HCT116 (cell line): ENCODE measurements around the gene REPS2. TPM values are rescaled to one million over a fixed set of nuclear protein-coding genes. Genes with fewer than 3 reads are reported as not detected.

Source experiments
- ATAC-seq: fragments of 200-7000 bp; cut with Tn5 transposase; 2 replicates; pipeline ENCODE4 v1.9.1; 2020; ENCODE audit warnings: mild to moderate bottlenecking, moderate library complexity
- BruUV-seq: library from RNA; stranded (reverse); fragments of 400-500 nt; replicated peaks from 2 replicates; lab custom pipeline; 2021; lab: Mats Ljungman, UMichigan
- CTCF ChIA-PET: fragments of 300-600 bp; sonication (Branson Sonifier 250); formaldehyde crosslinking; loops from one replicate; lab custom pipeline; 2021; ENCODE audit warnings: antibody characterized with exemption; lab: Charles Lee
- POLR2A ChIA-PET: fragments of 300-600, 350-600 bp; sonication (Branson Sonifier 250); formaldehyde crosslinking; loops from one replicate; lab custom pipeline; 2021; ENCODE audit warnings: antibody characterized with exemption; lab: Charles Lee
- RAD21 ChIA-PET, 2 experiments: fragments of 300-600 bp; sonication (Branson Sonifier 250); formaldehyde crosslinking; loops; one replicate each; lab custom pipeline; 2023; ENCODE audit warnings: low total read pairs in 2 of 2; ENCODE audit not compliant: uncharacterized antibody in 2 of 2, unreplicated experiment in 2 of 2, low non-redundant PET in 1 of 2; lab: Charles Lee
- DNase-seq: peaks from one replicate; pipeline ENCODE4 v3.0.0-alpha.2; 2010; ENCODE audit warnings: low read depth, low spot score
- H2AFZ ChIP-seq: fragments of 200-600 bp; shearing (Covaris generic), sonication (generic); 2 replicates; pipeline ENCODE4 v1.6.1; 2017; ENCODE audit warnings: low read depth, mixed run types, mixed read lengths, antibody characterized with exemption, low read length; ENCODE audit not compliant: poor library complexity, severe bottlenecking
- H3K27ac ChIP-seq: 2 replicates; pipeline ENCODE4 v1.5.1; 2012; ENCODE audit warnings: low read depth, low read length
- H3K27me3 ChIP-seq: fragments of 200-600 bp; sonication (generic); 2 replicates; pipeline ENCODE4 v1.6.1; 2016; ENCODE audit warnings: mixed run types, low read length, mixed read lengths; ENCODE audit not compliant: insufficient read depth
- H3K36me3 ChIP-seq, 2 experiments: fragments of 200-500 bp in 1 of 2; fragments of 200-600 bp in 1 of 2; sonication (Bioruptor generic) in 1 of 2; sonication (generic) in 1 of 2; 2 replicates each; pipeline versions ENCODE4 v1.5.1 to v1.6.1; 2014 to 2016; ENCODE audit warnings: low read length in 2 of 2, inconsistent platforms in 1 of 2, mixed read lengths in 1 of 2, mixed run types in 1 of 2; ENCODE audit not compliant: insufficient read depth in 2 of 2, control insufficient read depth in 1 of 2
- H3K4me1 ChIP-seq, 2 experiments: fragments of 200-600 bp in 1 of 2; sonication (generic) in 1 of 2; 2 replicates each; pipeline versions ENCODE4 v1.5.1 to v1.6.1; 2012 to 2017; ENCODE audit warnings: low read length in 2 of 2, inconsistent platforms in 1 of 2, mild to moderate bottlenecking in 1 of 2, mixed read lengths in 1 of 2, mixed run types in 1 of 2, moderate library complexity in 1 of 2; ENCODE audit not compliant: insufficient read depth in 2 of 2, control insufficient read depth in 1 of 2
- H3K4me2 ChIP-seq: fragments of 200-600 bp; sonication (generic); 2 replicates; pipeline ENCODE4 v1.6.1; 2017; ENCODE audit warnings: mixed run types, low read length, mixed read lengths
- H3K4me3 ChIP-seq, 2 experiments: fragments of 200-600 bp in 1 of 2; sonication (generic) in 1 of 2; replicated peaks in 1 of 2; 2 replicates each; pipeline ENCODE4 v1.5.1; 2011 to 2016; ENCODE audit warnings: low read length in 2 of 2, control low read depth in 1 of 2, low read depth in 1 of 2, mild to moderate bottlenecking in 1 of 2, mixed read lengths in 1 of 2, mixed run types in 1 of 2
- H3K79me2 ChIP-seq: fragments of 200-600 bp; sonication (generic); 2 replicates; pipeline ENCODE4 v1.6.1; 2017; ENCODE audit warnings: mild to moderate bottlenecking, mixed run types, low read length, moderate library complexity, mixed read lengths; ENCODE audit not compliant: insufficient read depth
- H3K9ac ChIP-seq: fragments of 200-600 bp; sonication (generic); 2 replicates; pipeline ENCODE4 v1.6.1; 2016; ENCODE audit warnings: low read length, mixed read lengths
- H3K9me2 ChIP-seq: fragments of 200-600 bp; sonication (generic), shearing (Covaris generic); 2 replicates; pipeline ENCODE4 v1.6.1; 2017; ENCODE audit warnings: mixed run types, mild to moderate bottlenecking, moderate library complexity; ENCODE audit not compliant: insufficient read depth
- H3K9me3 ChIP-seq, 2 experiments: fragments of 200-500 bp in 1 of 2; fragments of 200-600 bp in 1 of 2; sonication (Bioruptor generic) in 1 of 2; sonication (generic) in 1 of 2; 2 replicates each; pipeline ENCODE4 v1.6.1; 2014 to 2017; ENCODE audit warnings: low read length in 2 of 2, mixed read lengths in 2 of 2, inconsistent platforms in 1 of 2, low read depth in 1 of 2, mild to moderate bottlenecking in 1 of 2, mixed run types in 1 of 2, moderate library complexity in 1 of 2; ENCODE audit not compliant: control insufficient read depth in 1 of 2, insufficient read depth in 1 of 2
- H4K20me1 ChIP-seq: fragments of 200-600 bp; sonication (generic), shearing (Covaris generic); 2 replicates; pipeline ENCODE4 v1.6.1; 2017; ENCODE audit warnings: mixed run types, mild to moderate bottlenecking, moderate library complexity; ENCODE audit not compliant: insufficient read depth
- CBX3 ChIP-seq: IDR thresholded peaks from 2 replicates; pipeline ENCODE4 v1.6.1; 2012; ENCODE audit warnings: low read depth
- EGR1 ChIP-seq: IDR thresholded peaks from 2 replicates; pipeline ENCODE4 v1.6.1; 2012; ENCODE audit warnings: low read depth
- ELF1 ChIP-seq: IDR thresholded peaks from 2 replicates; pipeline ENCODE4 v1.6.1; 2012; ENCODE audit warnings: low read depth, borderline replicate concordance
- RAD21 ChIP-seq: IDR thresholded peaks from 2 replicates; pipeline ENCODE4 v1.6.1; 2012; ENCODE audit warnings: low read depth, mild to moderate bottlenecking
- SIN3A ChIP-seq: IDR thresholded peaks from 2 replicates; pipeline ENCODE4 v1.6.1; 2012; ENCODE audit warnings: low read depth
- SRF ChIP-seq: IDR thresholded peaks from 2 replicates; pipeline ENCODE4 v1.6.1; 2012; ENCODE audit warnings: low read depth
- TCF7L2 ChIP-seq: IDR thresholded peaks from 2 replicates; pipeline ENCODE4 v1.7.0; 2011; ENCODE audit warnings: borderline replicate concordance, inconsistent platforms; ENCODE audit not compliant: insufficient read depth, insufficient read length; ENCODE audit errors: extremely low read depth
- YY1 ChIP-seq: IDR thresholded peaks from 2 replicates; pipeline ENCODE4 v1.6.1; 2011; ENCODE audit warnings: low read length, low read depth, moderate library complexity, mild to moderate bottlenecking; ENCODE audit not compliant: insufficient replicate concordance; ENCODE audit errors: extremely low read depth
- ZBTB33 ChIP-seq: IDR thresholded peaks from 2 replicates; pipeline ENCODE4 v1.6.1; 2011; ENCODE audit warnings: mild to moderate bottlenecking, low read length, moderate library complexity; ENCODE audit not compliant: insufficient replicate concordance; ENCODE audit errors: extremely low read depth
- ZNF274 ChIP-seq: fragments of 200-500 bp; sonication (Bioruptor generic); IDR thresholded peaks from 2 replicates; pipeline ENCODE4 v1.6.1; 2014; ENCODE audit warnings: mild to moderate bottlenecking, low read depth, low read length, inconsistent platforms
- intact Hi-C: fragments of 100-400 bp; cut with micrococcal nuclease; formaldehyde crosslinking; loops from 2 replicates; pipeline ENCODE4 v1.10.0; 2022
- total RNA-seq: library from RNA; stranded (reverse); gene quantifications from one replicate; pipeline ENCODE4 v1.2.1, GENCODE V29; 2021; ENCODE audit not compliant: unreplicated experiment
- TF ChIP-seq, protein P1 (sequence below): IDR thresholded peaks from 2 replicates; pipeline ENCODE4 v1.6.1; 2012
- TF ChIP-seq, protein P2 (sequence below): IDR thresholded peaks from 2 replicates; pipeline ENCODE4 v1.6.1; 2012; ENCODE audit warnings: low read depth
- TF ChIP-seq, protein P3 (sequence below), 3 experiments: fragments of 200-600 bp in 1 of 3; sonication (generic) in 1 of 3; IDR thresholded peaks in 2 of 3; conservative IDR thresholded peaks in 1 of 3; 2 replicates each; pipeline ENCODE4 v1.5.1; 2012 to 2017; ENCODE audit warnings: low read depth in 2 of 3, low read length in 2 of 3, antibody characterized with exemption in 1 of 3, borderline replicate concordance in 1 of 3, control low read depth in 1 of 3, mild to moderate bottlenecking in 1 of 3, mixed read lengths in 1 of 3, mixed run types in 1 of 3, moderate library complexity in 1 of 3; ENCODE audit not compliant: insufficient read depth in 1 of 3

Gene REPS2
- total RNA-seq, 1 experiment from 2014 or later, result 4.5 TPM

- no peaks in the 10 kb centered on the region for H4K20me1 ChIP-seq
- intact Hi-C loops, result no loop called here
- H3K4me2 ChIP-seq, result no peak overlapping the region
- no peak overlapping the region for H3K4me3 ChIP-seq
- H3K9me3 ChIP-seq, result no peaks in the 10 kb centered on the region
- no peaks in the 10 kb centered on the region for H3K4me1 ChIP-seq
- H2AFZ ChIP-seq, result no peak overlapping the region
- no peaks in the 10 kb centered on the region for H3K9me2 ChIP-seq
- DNase-seq, result no peak
- ChIA-PET POLR2A (no interaction called here), RAD21 (no interaction called here), CTCF (no interaction called here)
- no TSS peak for BruUV-seq
- no peak overlapping the region for H3K9ac ChIP-seq
- no peaks in the 10 kb centered on the region for H3K79me2 ChIP-seq
- no peak for ATAC-seq
- no peak overlapping the region for H3K27ac ChIP-seq
- no peaks in the 10 kb centered on the region for H3K36me3 ChIP-seq
- TF ChIP-seq, protein P1, sequence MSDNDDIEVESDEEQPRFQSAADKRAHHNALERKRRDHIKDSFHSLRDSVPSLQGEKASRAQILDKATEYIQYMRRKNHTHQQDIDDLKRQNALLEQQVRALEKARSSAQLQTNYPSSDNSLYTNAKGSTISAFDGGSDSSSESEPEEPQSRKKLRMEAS, result no peak
- TF ChIP-seq SRF (no peak), ZBTB33 (no peak), RAD21 (no peak)
- H3K27me3 ChIP-seq, result no peaks in the 10 kb centered on the region
Measured at GRCh38 chrX:17032351-17032750, 85.9 kb downstream of the REPS2 start.

GRCh38 chrX:17033225-17033624, 86.8 kb downstream of the REPS2 start:
- ATAC-seq (no peak), DNase-seq (no peak)
- Histone ChIP-seq H3K79me2 (no peaks in the 10 kb centered on the region), H3K4me3 (no peak overlapping the region), H3K36me3 (no peaks in the 10 kb centered on the region), H4K20me1 (no peaks in the 10 kb centered on the region), H3K9me3 (no peaks in the 10 kb centered on the region), H3K27ac (no peak overlapping the region), H3K9ac (no peak overlapping the region), H3K4me1 (no peaks in the 10 kb centered on the region), H2AFZ (no peak overlapping the region), H3K9me2 (no peaks in the 10 kb centered on the region), H3K4me2 (no peak overlapping the region), H3K27me3 (no peaks in the 10 kb centered on the region)
- no TSS peak for BruUV-seq
- ChIA-PET POLR2A (no interaction called here), RAD21 (no interaction called here), CTCF (no interaction called here)
- intact Hi-C loops, result no loop called here
- TF ChIP-seq ELF1 (no peak), TCF7L2 (no peak), EGR1 (no peak), ZNF274 (no peak), CBX3 (no peak), RAD21 (no peak), YY1 (no peak), SIN3A (no peak)
- TF ChIP-seq, protein P2, sequence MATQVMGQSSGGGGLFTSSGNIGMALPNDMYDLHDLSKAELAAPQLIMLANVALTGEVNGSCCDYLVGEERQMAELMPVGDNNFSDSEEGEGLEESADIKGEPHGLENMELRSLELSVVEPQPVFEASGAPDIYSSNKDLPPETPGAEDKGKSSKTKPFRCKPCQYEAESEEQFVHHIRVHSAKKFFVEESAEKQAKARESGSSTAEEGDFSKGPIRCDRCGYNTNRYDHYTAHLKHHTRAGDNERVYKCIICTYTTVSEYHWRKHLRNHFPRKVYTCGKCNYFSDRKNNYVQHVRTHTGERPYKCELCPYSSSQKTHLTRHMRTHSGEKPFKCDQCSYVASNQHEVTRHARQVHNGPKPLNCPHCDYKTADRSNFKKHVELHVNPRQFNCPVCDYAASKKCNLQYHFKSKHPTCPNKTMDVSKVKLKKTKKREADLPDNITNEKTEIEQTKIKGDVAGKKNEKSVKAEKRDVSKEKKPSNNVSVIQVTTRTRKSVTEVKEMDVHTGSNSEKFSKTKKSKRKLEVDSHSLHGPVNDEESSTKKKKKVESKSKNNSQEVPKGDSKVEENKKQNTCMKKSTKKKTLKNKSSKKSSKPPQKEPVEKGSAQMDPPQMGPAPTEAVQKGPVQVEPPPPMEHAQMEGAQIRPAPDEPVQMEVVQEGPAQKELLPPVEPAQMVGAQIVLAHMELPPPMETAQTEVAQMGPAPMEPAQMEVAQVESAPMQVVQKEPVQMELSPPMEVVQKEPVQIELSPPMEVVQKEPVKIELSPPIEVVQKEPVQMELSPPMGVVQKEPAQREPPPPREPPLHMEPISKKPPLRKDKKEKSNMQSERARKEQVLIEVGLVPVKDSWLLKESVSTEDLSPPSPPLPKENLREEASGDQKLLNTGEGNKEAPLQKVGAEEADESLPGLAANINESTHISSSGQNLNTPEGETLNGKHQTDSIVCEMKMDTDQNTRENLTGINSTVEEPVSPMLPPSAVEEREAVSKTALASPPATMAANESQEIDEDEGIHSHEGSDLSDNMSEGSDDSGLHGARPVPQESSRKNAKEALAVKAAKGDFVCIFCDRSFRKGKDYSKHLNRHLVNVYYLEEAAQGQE, result no peak
- TF ChIP-seq, protein P3, sequence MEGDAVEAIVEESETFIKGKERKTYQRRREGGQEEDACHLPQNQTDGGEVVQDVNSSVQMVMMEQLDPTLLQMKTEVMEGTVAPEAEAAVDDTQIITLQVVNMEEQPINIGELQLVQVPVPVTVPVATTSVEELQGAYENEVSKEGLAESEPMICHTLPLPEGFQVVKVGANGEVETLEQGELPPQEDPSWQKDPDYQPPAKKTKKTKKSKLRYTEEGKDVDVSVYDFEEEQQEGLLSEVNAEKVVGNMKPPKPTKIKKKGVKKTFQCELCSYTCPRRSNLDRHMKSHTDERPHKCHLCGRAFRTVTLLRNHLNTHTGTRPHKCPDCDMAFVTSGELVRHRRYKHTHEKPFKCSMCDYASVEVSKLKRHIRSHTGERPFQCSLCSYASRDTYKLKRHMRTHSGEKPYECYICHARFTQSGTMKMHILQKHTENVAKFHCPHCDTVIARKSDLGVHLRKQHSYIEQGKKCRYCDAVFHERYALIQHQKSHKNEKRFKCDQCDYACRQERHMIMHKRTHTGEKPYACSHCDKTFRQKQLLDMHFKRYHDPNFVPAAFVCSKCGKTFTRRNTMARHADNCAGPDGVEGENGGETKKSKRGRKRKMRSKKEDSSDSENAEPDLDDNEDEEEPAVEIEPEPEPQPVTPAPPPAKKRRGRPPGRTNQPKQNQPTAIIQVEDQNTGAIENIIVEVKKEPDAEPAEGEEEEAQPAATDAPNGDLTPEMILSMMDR (IDR thresholded peaks at IDR 0.05 in 2 of 3, conservative IDR thresholded peaks at IDR 0.05 in 1 of 3; ENCODE audit: borderline replicate concordance in 1 of 3, insufficient read depth in 1 of 3, low read depth in 2 of 3, low read length in 2 of 3), result no peak
